Small intestine (tissue), 7 donors: ENCODE measurements around the gene SYT2. TPM values are rescaled to one million over a fixed set of nuclear protein-coding genes. Genes with fewer than 3 reads are reported as not detected.
"Not testable (repeated sequence)": the region's sequence is repeated elsewhere in the genome, so short reads cannot be mapped to it uniquely, and the experiment has no call there.

ENCODE experiments used
- DNase-seq, 2 donors: peaks; one replicate each; pipeline versions ENCODE4 v3.0.0 to v3.0.0-alpha.2; 2013
- FAIRE-seq: peaks from 2 replicates; lab custom pipeline; 2012; peaks lifted over from hg19 to GRCh38; lab: Jason Lieb, UNC
- H3K27ac ChIP-seq, 3 donors: one replicate each; pipeline ENCODE4 v1.5.1; 2013; ENCODE audit warnings: low read length in 2 of 3, mild to moderate bottlenecking in 2 of 3, control low read depth in 1 of 3, inconsistent platforms in 1 of 3, low read depth in 1 of 3, moderate library complexity in 1 of 3
- H3K27me3 ChIP-seq, 3 donors: one replicate each; pipeline ENCODE4 v1.6.1; 2013; ENCODE audit warnings: low read length in 3 of 3, inconsistent platforms in 1 of 3; ENCODE audit not compliant: control insufficient read depth in 3 of 3, insufficient read depth in 3 of 3
- H3K36me3 ChIP-seq, 3 donors: one replicate each; pipeline ENCODE4 v1.6.1; 2013; ENCODE audit warnings: low read length in 3 of 3, inconsistent platforms in 1 of 3, low read depth in 1 of 3, mild to moderate bottlenecking in 1 of 3, moderate library complexity in 1 of 3; ENCODE audit not compliant: control insufficient read depth in 3 of 3, insufficient read depth in 2 of 3
- H3K4me1 ChIP-seq, 3 donors: one replicate each; pipeline ENCODE4 v1.6.1; 2013; ENCODE audit warnings: low read length in 2 of 3, inconsistent platforms in 1 of 3, low read depth in 1 of 3, mild to moderate bottlenecking in 1 of 3, moderate library complexity in 1 of 3; ENCODE audit not compliant: control insufficient read depth in 3 of 3, insufficient read depth in 2 of 3
- H3K4me3 ChIP-seq, 3 donors: one replicate each; pipeline ENCODE4 v1.5.1; 2013; ENCODE audit warnings: low read length in 3 of 3, control low read depth in 1 of 3, inconsistent platforms in 1 of 3, low read depth in 1 of 3, mild to moderate bottlenecking in 1 of 3, moderate library complexity in 1 of 3
- H3K9me3 ChIP-seq, 2 donors: one replicate each; pipeline ENCODE4 v1.6.1; 2013; ENCODE audit warnings: low read depth in 1 of 2, low read length in 1 of 2; ENCODE audit not compliant: control insufficient read depth in 2 of 2, insufficient read depth in 1 of 2
- WGBS, 3 donors: extraction: QIAGEN DNeasy Blood & Tissue Kit; methylation state at CpG; one replicate each; pipeline ENCODE4 v1.1.7; 2013; 5-methylcytosine and 5-hydroxymethylcytosine counted together
- polyA plus RNA-seq, 4 donors: library from polyadenylated mRNA; stranded (reverse) in 3 of 4; unstranded in 1 of 4; fragments of 200-250 nt in 3 of 4; fragments of 120-200 nt in 1 of 4; gene quantifications; one replicate each; pipeline versions ENCODE4 v1.2.1 to v1.2.3, GENCODE V29; 2013
- donor health status: healthy with polysubstance abuse.
- donor health status: control.
- donor health status: control.
- donor health status: Bipolar disorder and iron deficiency.
- donor health status: healthy.

The SYT2 gene
- polyA plus RNA-seq, 4 donors: 0.03 to 1.8 TPM; not detected in 2

- FAIRE-seq (no peak), DNase-seq (no peak)
- WGBS, 3 donors: 69 to 74% (median 74%) methylated on average over 11 of the region's 11 CpGs
- Histone ChIP-seq H3K4me3 (no peak overlapping the region), H3K27ac (no peak overlapping the region), H3K4me1 (peaks cover 0 to 7% (median 0%) of the 10 kb centered on the region in 3 donors), H3K27me3 (peaks cover 0 to 5% (median 0%) of the 10 kb centered on the region in 3 donors), H3K9me3 (no peaks in the 10 kb centered on the region), H3K36me3 (no peaks in the 10 kb centered on the region)
These were observed 79.0 kb downstream of the SYT2 start for GRCh38 chr1:202631076-202631923.

- no peak overlapping the region for H3K27ac ChIP-seq
- H3K4me1 ChIP-seq: peaks cover 0 to 7% (median 0%) of the 10 kb centered on the region in 3 donors
- H3K9me3 ChIP-seq: no peaks in the 10 kb centered on the region
- no peak overlapping the region for H3K4me3 ChIP-seq
- no peak for FAIRE-seq
- H3K36me3 ChIP-seq: no peaks in the 10 kb centered on the region
- peaks cover 0 to 3% (median 0%) of the 10 kb centered on the region in 3 donors for H3K27me3 ChIP-seq
- WGBS, 3 donors: 65 to 84% (median 76%) methylated on average over 6 of the region's 6 CpGs
- DNase-seq: no peak
These were observed 79.7 kb downstream of the SYT2 start for GRCh38 chr1:202630541-202630940.

- DNase-seq, FAIRE-seq: not testable (repeated sequence)
- WGBS, 3 donors: 84 to 88% (median 86%) methylated on average over 6 of the region's 6 CpGs
These were observed 80.2 kb downstream of the SYT2 start for GRCh38 chr1:202630096-202630495.

GRCh38 chr1:202629257-202629811 is 80.9 kb downstream of the SYT2 start:
- not testable (repeated sequence) for H3K4me3 ChIP-seq, H3K9me3 ChIP-seq, H3K27me3 ChIP-seq, H3K4me1 ChIP-seq, H3K36me3 ChIP-seq, H3K27ac ChIP-seq, FAIRE-seq
- peak in 1 of 2 donors; percentile 40 for DNase-seq
- 70 to 85% (median 74%) methylated on average over 2 of the region's 2 CpGs for WGBS, 3 donors

More at GRCh38 chr1:202630096-202630495, 80.2 kb downstream of the SYT2 start:
- H3K36me3 ChIP-seq, H3K4me1 ChIP-seq, H3K27ac ChIP-seq, H3K9me3 ChIP-seq, H3K27me3 ChIP-seq, H3K4me3 ChIP-seq: not testable (repeated sequence)

GRCh38 chr1:202628646-202629215 is 81.5 kb downstream of the SYT2 start:
- WGBS, 3 donors: 85 to 90% (median 86%) methylated on average over 7 of the region's 7 CpGs
- H3K27me3 ChIP-seq: peaks cover 0 to 3% (median 0%) of the 10 kb centered on the region in 3 donors
- no peak overlapping the region for H3K4me3 ChIP-seq
- H3K27ac ChIP-seq: no peak overlapping the region
- peaks cover 0 to 7% (median 0%) of the 10 kb centered on the region in 3 donors for H3K4me1 ChIP-seq
- no peaks in the 10 kb centered on the region for H3K9me3 ChIP-seq
- FAIRE-seq: no peak
- no peak for DNase-seq
- H3K36me3 ChIP-seq: no peaks in the 10 kb centered on the region

- H3K4me3 ChIP-seq: no peak overlapping the region
- 77 to 92% (median 89%) methylated on average over 13 of the region's 13 CpGs for WGBS, 3 donors
These were observed 82.3 kb downstream of the SYT2 start for GRCh38 chr1:202627841-202628565.

GRCh38 chr1:202627036-202627435 is 83.2 kb downstream of the SYT2 start:
- not testable (repeated sequence) for H3K9me3 ChIP-seq, H3K27ac ChIP-seq, H3K4me3 ChIP-seq, H3K36me3 ChIP-seq, H3K27me3 ChIP-seq, H3K4me1 ChIP-seq, FAIRE-seq
- DNase-seq: peak in 1 of 2 donors; percentile 14
- WGBS, 3 donors: 44 to 61% (median 49%) methylated on average over 7 of the region's 7 CpGs

More at GRCh38 chr1:202627841-202628565, 82.3 kb downstream of the SYT2 start:
- H3K9me3 ChIP-seq: no peaks in the 10 kb centered on the region
- peaks cover 0 to 7% (median 0%) of the 10 kb centered on the region in 3 donors for H3K4me1 ChIP-seq
- no peak overlapping the region for H3K27ac ChIP-seq
- FAIRE-seq (no peak), DNase-seq (no peak)
- no peaks in the 10 kb centered on the region for H3K36me3 ChIP-seq
- peaks cover 0 to 3% (median 0%) of the 10 kb centered on the region in 3 donors for H3K27me3 ChIP-seq
